Upper lobe of left lung (tissue), 4 donors: Measurements from ENCODE around the gene APOC4.

ENCODE experiments used
- CTCF ChIP-seq, 6 experiments: fragments of 450-650 bp in 4 of 6; fragments of 200-600 bp in 2 of 6; sonication (generic) in 2 of 6; IDR thresholded peaks; one replicate each; pipeline ENCODE4 v1.5.1; 2016 to 2019; ENCODE audit warnings: antibody characterized with exemption in 6 of 6
- POLR2A ChIP-seq, 4 donors: fragments of 450-650 bp; IDR thresholded peaks; one replicate each; pipeline ENCODE4 v1.5.1; 2016 to 2017; ENCODE audit warnings: antibody characterized with exemption in 4 of 4, mild to moderate bottlenecking in 2 of 4
- POLR2AphosphoS5 ChIP-seq, 2 donors: sonication (generic); formaldehyde crosslinking; IDR thresholded peaks; one replicate each; pipeline ENCODE4 v1.5.1; 2017; ENCODE audit warnings: antibody characterized with exemption in 2 of 2

DNA sequence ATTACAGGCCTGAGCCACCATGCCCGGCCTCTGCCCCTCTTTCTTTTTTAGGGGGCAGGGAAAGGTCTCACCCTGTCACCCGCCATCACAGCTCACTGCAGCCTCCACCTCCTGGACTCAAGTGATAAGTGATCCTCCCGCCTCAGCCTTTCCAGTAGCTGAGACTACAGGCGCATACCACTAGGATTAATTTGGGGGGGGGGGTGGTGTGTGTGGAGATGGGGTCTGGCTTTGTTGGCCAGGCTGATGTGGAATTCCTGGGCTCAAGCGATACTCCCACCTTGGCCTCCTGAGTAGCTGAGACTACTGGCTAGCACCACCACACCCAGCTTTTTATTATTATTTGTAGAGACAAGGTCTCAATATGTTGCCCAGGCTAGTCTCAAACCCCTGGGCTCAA lies 32.3 kb upstream of the APOC4 start:
- no peak for TF ChIP-seq POLR2AphosphoS5 (IDR thresholded peaks at IDR 0.05)
- no peak for TF ChIP-seq CTCF (IDR thresholded peaks at IDR 0.05)
- TF ChIP-seq POLR2A (IDR thresholded peaks at IDR 0.05): no peak
